GM19395 (cell line): ENCODE data around the gene ZNF789.
"Not testable (repeated sequence)": the region's sequence is repeated elsewhere in the genome, so short reads cannot be mapped to it uniquely, and the experiment has no call there.

Source experiments
- ATAC-seq: cut with Tn5 transposase; IDR thresholded peaks from one replicate; pipeline ENCODE4 v1.9.1; 2021; ENCODE audit warnings: mild to moderate bottlenecking, moderate library complexity; ENCODE audit not compliant: unreplicated experiment

Gene ZNF789

GRCh38 chr7:99472561-99473314 lies at the start of gene ZNF789:
Gene ZNF789, plus strand, starts transcription at chr7:99472890. Its CDS starts 3,567 bp downstream, at chr7:99476457.
- ATAC-seq, result peak; percentile 90

- ATAC-seq, result no peak
These were observed 47.6 kb upstream of the ZNF789 start for GRCh38 chr7:99424932-99425730.

- ATAC-seq, result no peak
These were observed 43.6 kb upstream of the ZNF789 start for GRCh38 chr7:99428972-99429566.

GRCh38 chr7:99429756-99430155 lies 42.9 kb upstream of the ZNF789 start:
- ATAC-seq, result no peak

- ATAC-seq, result not testable (repeated sequence)
These were observed 40.7 kb upstream of the ZNF789 start for GRCh38 chr7:99431756-99432540.

- ATAC-seq, result no peak
These were observed 39.5 kb upstream of the ZNF789 start for GRCh38 chr7:99433158-99433557.

- ATAC-seq, result peak; percentile 8
These were observed 34.6 kb upstream of the ZNF789 start for GRCh38 chr7:99437946-99438572.

- peak; percentile 91 for ATAC-seq
These were observed 33.9 kb upstream of the ZNF789 start, which contains the start of the genes CPSF4 and PTCD1 for GRCh38 chr7:99438573-99439480. Gene CPSF4, plus strand, starts transcription at chr7:99438943. Its CDS starts 140 bp downstream, at chr7:99439083. Gene PTCD1, minus strand, starts transcription at chr7:99438798. Its CDS starts 3,556 bp downstream, at chr7:99435242.

GRCh38 chr7:99440195-99440594 lies 32.5 kb upstream of the ZNF789 start:
- ATAC-seq, result no peak

- no peak for ATAC-seq
These were observed 26.6 kb upstream of the ZNF789 start for GRCh38 chr7:99446096-99446495.

- ATAC-seq, result no peak
These were observed 24.7 kb upstream of the ZNF789 start for GRCh38 chr7:99447943-99448342.

- no peak for ATAC-seq
These were observed 23.8 kb upstream of the ZNF789 start for GRCh38 chr7:99448855-99449254.

- no peak for ATAC-seq
These were observed 23.4 kb upstream of the ZNF789 start for GRCh38 chr7:99449326-99449725.

GRCh38 chr7:99451936-99452335 lies 20.8 kb upstream of the ZNF789 start:
- no peak for ATAC-seq

- ATAC-seq, result no peak
These were observed 20.1 kb upstream of the ZNF789 start for GRCh38 chr7:99452541-99452940.

- ATAC-seq, result no peak
These were observed 19.6 kb upstream of the ZNF789 start for GRCh38 chr7:99453105-99453504.

- ATAC-seq, result no peak
These were observed 16.8 kb upstream of the ZNF789 start for GRCh38 chr7:99455874-99456273.

GRCh38 chr7:99456288-99456687 lies 16.4 kb upstream of the ZNF789 start:
- no peak for ATAC-seq

GRCh38 chr7:99457050-99457649 lies 15.5 kb upstream of the ZNF789 start:
- no peak for ATAC-seq
